Loucy (cell line): ENCODE results near the gene PHF21B.

Source experiments
- H2AFZ ChIP-seq: fragments of 200-600 bp; sonication (generic); 2 replicates; pipeline ENCODE4 v1.6.0; 2016; ENCODE audit warnings: antibody characterized with exemption, mild to moderate bottlenecking, low read length, moderate library complexity
- H3F3A ChIP-seq: fragments of 200-600 bp; 2 replicates; pipeline ENCODE4 v1.6.0; 2016; ENCODE audit warnings: antibody characterized with exemption, low read depth, mild to moderate bottlenecking
- H3K27me3 ChIP-seq: fragments of 200-600 bp; sonication (generic); 2 replicates; pipeline ENCODE4 v1.6.1; 2014; ENCODE audit warnings: low read length, mild to moderate bottlenecking; ENCODE audit not compliant: insufficient read depth, poor library complexity, severe bottlenecking
- H3K36me3 ChIP-seq: fragments of 200-600 bp; sonication (generic); 2 replicates; pipeline ENCODE4 v1.6.1; 2016; ENCODE audit warnings: low read length; ENCODE audit not compliant: insufficient read depth
- H3K4me1 ChIP-seq: fragments of 200-600 bp; sonication (generic); 2 replicates; pipeline ENCODE4 v1.5.1; 2014; ENCODE audit warnings: low read length, mild to moderate bottlenecking; ENCODE audit not compliant: insufficient read depth, poor library complexity, severe bottlenecking
- H3K4me2 ChIP-seq: fragments of 200-600 bp; sonication (generic); 2 replicates; pipeline ENCODE4 v1.6.0; 2014; ENCODE audit warnings: antibody characterized with exemption, low read length, low read depth, mild to moderate bottlenecking; ENCODE audit not compliant: poor library complexity, severe bottlenecking
- H3K4me3 ChIP-seq: fragments of 200-600 bp; sonication (generic); 2 replicates; pipeline ENCODE4 v1.5.1; 2014; ENCODE audit warnings: low read length, mild to moderate bottlenecking, mixed read lengths; ENCODE audit not compliant: poor library complexity, severe bottlenecking
- H3K79me2 ChIP-seq: fragments of 200-600 bp; sonication (generic); 2 replicates; pipeline ENCODE4 v1.6.1; 2014; ENCODE audit warnings: low read length; ENCODE audit not compliant: insufficient read depth
- H3K9ac ChIP-seq: fragments of 200-600 bp; sonication (generic); 2 replicates; pipeline ENCODE4 v1.6.0; 2014; ENCODE audit warnings: mild to moderate bottlenecking, low read depth, low read length, moderate library complexity; ENCODE audit not compliant: poor library complexity, severe bottlenecking
- H3K9me2 ChIP-seq: fragments of 200-600 bp; sonication (generic); replicated peaks from 2 replicates; pipeline ENCODE4 v1.6.1; 2016; ENCODE audit warnings: low read depth, low read length, mixed read lengths
- H3K9me3 ChIP-seq: fragments of 200-600 bp; sonication (generic); 2 replicates; pipeline ENCODE4 v1.6.1; 2014; ENCODE audit warnings: mild to moderate bottlenecking, antibody characterized with exemption, low read length, low read depth; ENCODE audit not compliant: insufficient read depth
- H4K20me1 ChIP-seq: fragments of 200-600 bp; sonication (generic); 2 replicates; pipeline ENCODE4 v1.6.0; 2014; ENCODE audit warnings: antibody characterized with exemption, low read length, mild to moderate bottlenecking; ENCODE audit not compliant: insufficient read depth, poor library complexity, severe bottlenecking
- CTCF ChIP-seq: fragments of 200-600 bp; sonication (generic); conservative IDR thresholded peaks from 2 replicates; pipeline ENCODE4 v1.5.1; 2014; ENCODE audit warnings: mild to moderate bottlenecking, antibody characterized with exemption, low read length
- EZH2phosphoT487 ChIP-seq: fragments of 200-600 bp; IDR thresholded peaks from 2 replicates; pipeline ENCODE4 v1.6.1; 2018; ENCODE audit warnings: antibody characterized with exemption, mild to moderate bottlenecking, moderate library complexity, borderline replicate concordance

The PHF21B gene

GRCh38 chr22:44938886-44939285 is 70.9 kb downstream of the PHF21B start:
- Histone ChIP-seq H3K79me2 (no peaks in the 10 kb centered on the region), H3K4me2 (no peak overlapping the region), H3K27me3 (no peaks in the 10 kb centered on the region), H3K36me3 (no peaks in the 10 kb centered on the region), H3K4me1 (peaks cover 3% of the 10 kb centered on the region), H3K9me2 (no peaks in the 10 kb centered on the region), H3F3A (no peaks in the 10 kb centered on the region), H3K9ac (no peak overlapping the region), H4K20me1 (no peaks in the 10 kb centered on the region), H2AFZ (no peak overlapping the region), H3K4me3 (no peak overlapping the region), H3K9me3 (no peaks in the 10 kb centered on the region)
- TF ChIP-seq CTCF: no peak
- no peak for TF ChIP-seq EZH2phosphoT487

- Histone ChIP-seq H3K9ac (no peak overlapping the region), H3K9me3 (no peaks in the 10 kb centered on the region), H3K36me3 (no peaks in the 10 kb centered on the region), H3K27me3 (no peaks in the 10 kb centered on the region), H3K9me2 (no peaks in the 10 kb centered on the region), H4K20me1 (no peaks in the 10 kb centered on the region), H3K4me3 (no peak overlapping the region), H3F3A (no peaks in the 10 kb centered on the region), H3K4me2 (no peak overlapping the region), H2AFZ (no peak overlapping the region), H3K79me2 (no peaks in the 10 kb centered on the region), H3K4me1 (peaks cover 8% of the 10 kb centered on the region)
- TF ChIP-seq EZH2phosphoT487: no peak
- TF ChIP-seq CTCF: no peak
Measured at GRCh38 chr22:44937216-44937615, 72.6 kb downstream of the PHF21B start.

- H3K27me3 ChIP-seq: no peaks in the 10 kb centered on the region
Measured at GRCh38 chr22:44936201-44936600, 73.6 kb downstream of the PHF21B start.

More at GRCh38 chr22:44936201-44936600, 73.6 kb downstream of the PHF21B start:
- Histone ChIP-seq H3K9me3 (no peaks in the 10 kb centered on the region), H3K9ac (no peak overlapping the region), H3K9me2 (no peaks in the 10 kb centered on the region), H3K4me1 (peaks cover 8% of the 10 kb centered on the region), H2AFZ (no peak overlapping the region), H3K4me3 (no peak overlapping the region), H4K20me1 (no peaks in the 10 kb centered on the region), H3K4me2 (no peak overlapping the region), H3K36me3 (no peaks in the 10 kb centered on the region), H3F3A (no peaks in the 10 kb centered on the region), H3K79me2 (no peaks in the 10 kb centered on the region)
- TF ChIP-seq CTCF (no peak), EZH2phosphoT487 (no peak)
